Heart left ventricle (tissue), 13 donors: ENCODE data around the gene OPHN1.

Experiments used
- POLR2A ChIP-seq, 2 donors: fragments of 450-650 bp; IDR thresholded peaks; one replicate each; pipeline ENCODE4 v1.6.1; 2017; ENCODE audit warnings: antibody characterized with exemption in 2 of 2, mild to moderate bottlenecking in 2 of 2, moderate library complexity in 2 of 2
- TF ChIP-seq, protein P1 (sequence below), 12 donors: fragments of 200-600 bp; sonication (generic) in 4 of 12; IDR thresholded peaks; one replicate each; pipeline versions ENCODE4 v1.5.0 to v1.8.0; 2018 to 2022; ENCODE audit warnings: antibody characterized with exemption in 12 of 12, mild to moderate bottlenecking in 5 of 12
- donor health status: ischemic (EF 13 %, LVEDD 7.1; RV severe dilation, severe dysfunction).
- donor health status: DM: no; HTN: yes; CAD: no.
- donor health status: DM: no; HTN: no; CAD: no.
- donor health status: ischemic (EF 25% LVEDD 6.9; RV normal size, moderate dysfunction).
- donor health status: ischemic (EF 25% LVEDD 5.7; RV mildly dilated, moderate dysfunction).
- donor health status: ischemic (EF 35%, LVEDD 5.7; RV mildly dilated, moderate dysfunction).
- donor health status: nonischemic (EF 11% LVEDD 7.7; RV severe dilation, severe dysfunction).
- donor health status: DM: yes; HTN: yes; CAD: no.
- donor health status: PGD.
- donor health status: ischemic (EF 29% LVEDD 5.4; RV normal size, mild dysfunction).
- donor health status: nonischemic (EF 23%, LVEDD 6.1; RV moderate dilation, normal function).

DNA sequence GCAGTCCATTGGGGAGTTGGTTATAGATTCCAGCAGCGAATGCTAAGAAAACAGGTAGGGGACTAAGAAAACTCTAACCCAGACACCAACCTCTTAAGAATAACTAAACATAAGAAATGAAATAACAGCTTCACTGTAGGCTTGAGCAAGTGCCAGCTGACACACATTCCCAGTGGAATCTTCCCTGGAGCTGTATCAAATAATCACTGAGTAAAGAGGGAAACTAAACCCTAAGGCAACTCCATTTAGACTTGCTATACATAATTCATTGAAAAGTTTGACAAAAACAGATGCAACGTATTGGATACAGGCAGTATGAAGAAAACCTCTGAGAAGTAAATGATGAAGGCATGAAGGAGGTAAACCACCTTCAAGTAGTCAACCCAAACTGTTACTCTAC, 293.5 kb downstream of the OPHN1 start:
- TF ChIP-seq POLR2A (IDR thresholded peaks at IDR 0.05): no peak
- TF ChIP-seq, protein P1, sequence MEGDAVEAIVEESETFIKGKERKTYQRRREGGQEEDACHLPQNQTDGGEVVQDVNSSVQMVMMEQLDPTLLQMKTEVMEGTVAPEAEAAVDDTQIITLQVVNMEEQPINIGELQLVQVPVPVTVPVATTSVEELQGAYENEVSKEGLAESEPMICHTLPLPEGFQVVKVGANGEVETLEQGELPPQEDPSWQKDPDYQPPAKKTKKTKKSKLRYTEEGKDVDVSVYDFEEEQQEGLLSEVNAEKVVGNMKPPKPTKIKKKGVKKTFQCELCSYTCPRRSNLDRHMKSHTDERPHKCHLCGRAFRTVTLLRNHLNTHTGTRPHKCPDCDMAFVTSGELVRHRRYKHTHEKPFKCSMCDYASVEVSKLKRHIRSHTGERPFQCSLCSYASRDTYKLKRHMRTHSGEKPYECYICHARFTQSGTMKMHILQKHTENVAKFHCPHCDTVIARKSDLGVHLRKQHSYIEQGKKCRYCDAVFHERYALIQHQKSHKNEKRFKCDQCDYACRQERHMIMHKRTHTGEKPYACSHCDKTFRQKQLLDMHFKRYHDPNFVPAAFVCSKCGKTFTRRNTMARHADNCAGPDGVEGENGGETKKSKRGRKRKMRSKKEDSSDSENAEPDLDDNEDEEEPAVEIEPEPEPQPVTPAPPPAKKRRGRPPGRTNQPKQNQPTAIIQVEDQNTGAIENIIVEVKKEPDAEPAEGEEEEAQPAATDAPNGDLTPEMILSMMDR (IDR thresholded peaks at IDR 0.05): no peak
